GM13976 (cell line): ENCODE measurements around the gene NETO1.

Source experiments
- DNase-seq: peaks from one replicate; pipeline ENCODE4 v3.0.0; 2012; ENCODE audit warnings: low spot score
- in situ Hi-C: fragments of 300-500 bp; cut with MboI; formaldehyde crosslinking; loops from one replicate; pipeline ENCODE4 v1.12.0; 2022; ENCODE audit warnings: low sequenced_read_pairs, mixed read lengths, inconsistent platforms; ENCODE audit not compliant: unreplicated experiment
- TF ChIP-seq, protein P1 (sequence below): IDR thresholded peaks from 2 replicates; pipeline ENCODE4 v1.5.1; 2012; ENCODE audit warnings: borderline replicate concordance, mild to moderate bottlenecking; ENCODE audit not compliant: insufficient read depth; ENCODE audit errors: extremely low read depth, missing control alignments, control extremely low read depth

The NETO1 gene

DNA sequence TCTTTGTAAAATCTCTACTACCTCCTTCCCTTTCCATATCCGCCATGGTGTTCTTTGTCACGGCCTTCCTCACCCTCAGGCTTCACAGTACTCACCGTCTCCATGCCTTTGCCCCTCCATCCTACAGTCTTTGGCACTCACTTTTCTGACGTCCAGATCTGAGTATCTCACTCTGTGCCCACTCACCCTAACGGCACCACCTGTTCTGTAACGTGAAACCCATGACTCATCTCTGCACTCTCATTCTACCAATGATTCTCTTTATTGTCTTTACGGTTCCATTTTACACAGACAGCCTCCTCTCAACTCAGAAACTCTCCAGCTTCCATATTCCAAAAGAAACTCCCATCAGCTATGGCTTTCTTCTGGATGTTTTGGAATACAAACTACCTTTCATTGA, 56.7 kb downstream of the NETO1 start:
- DNase-seq = no peak
- in situ Hi-C loops = no loop called here
- TF ChIP-seq, protein P1, sequence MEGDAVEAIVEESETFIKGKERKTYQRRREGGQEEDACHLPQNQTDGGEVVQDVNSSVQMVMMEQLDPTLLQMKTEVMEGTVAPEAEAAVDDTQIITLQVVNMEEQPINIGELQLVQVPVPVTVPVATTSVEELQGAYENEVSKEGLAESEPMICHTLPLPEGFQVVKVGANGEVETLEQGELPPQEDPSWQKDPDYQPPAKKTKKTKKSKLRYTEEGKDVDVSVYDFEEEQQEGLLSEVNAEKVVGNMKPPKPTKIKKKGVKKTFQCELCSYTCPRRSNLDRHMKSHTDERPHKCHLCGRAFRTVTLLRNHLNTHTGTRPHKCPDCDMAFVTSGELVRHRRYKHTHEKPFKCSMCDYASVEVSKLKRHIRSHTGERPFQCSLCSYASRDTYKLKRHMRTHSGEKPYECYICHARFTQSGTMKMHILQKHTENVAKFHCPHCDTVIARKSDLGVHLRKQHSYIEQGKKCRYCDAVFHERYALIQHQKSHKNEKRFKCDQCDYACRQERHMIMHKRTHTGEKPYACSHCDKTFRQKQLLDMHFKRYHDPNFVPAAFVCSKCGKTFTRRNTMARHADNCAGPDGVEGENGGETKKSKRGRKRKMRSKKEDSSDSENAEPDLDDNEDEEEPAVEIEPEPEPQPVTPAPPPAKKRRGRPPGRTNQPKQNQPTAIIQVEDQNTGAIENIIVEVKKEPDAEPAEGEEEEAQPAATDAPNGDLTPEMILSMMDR = no peak

DNA sequence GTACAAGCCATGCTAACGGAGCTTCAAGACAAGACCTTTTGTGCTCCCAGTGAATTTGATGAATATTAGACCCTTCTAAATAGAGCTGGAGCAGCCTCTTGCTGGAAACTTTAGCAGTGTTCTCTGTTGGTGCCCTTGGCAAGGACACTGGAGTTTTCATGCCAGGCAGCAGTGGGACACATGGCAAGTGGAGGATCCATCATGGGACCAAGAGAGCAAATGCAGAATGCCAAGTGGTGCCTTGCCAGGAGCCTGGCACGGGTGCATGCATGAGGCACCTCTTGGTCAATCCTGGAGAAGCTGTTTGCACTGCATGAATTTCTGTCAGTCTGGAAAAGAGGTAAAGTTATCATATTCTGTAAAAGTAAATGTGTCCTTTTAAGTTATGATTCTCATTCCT, 59.1 kb downstream of the NETO1 start:
- in situ Hi-C loops = no loop called here
- DNase-seq = no peak
- TF ChIP-seq, protein P1 = no peak

DNA sequence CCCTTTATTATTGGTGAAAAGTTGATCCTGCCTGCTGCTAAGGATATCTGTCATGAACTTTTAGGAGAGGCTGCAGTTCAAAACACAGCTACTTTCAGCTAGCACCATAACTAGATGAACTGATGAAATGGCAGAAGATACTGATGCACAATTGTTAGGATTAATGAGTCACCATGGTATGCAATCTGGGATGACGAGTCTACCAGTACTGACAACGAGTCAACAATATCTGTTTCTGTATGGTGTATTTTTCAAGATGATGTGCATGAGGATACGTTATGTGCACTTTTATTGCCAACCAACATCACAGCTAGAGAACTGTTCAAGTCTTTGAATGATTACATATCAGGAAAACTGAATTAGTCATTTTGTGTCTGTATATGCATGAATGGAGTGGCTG, 68.7 kb downstream of the NETO1 start:
- DNase-seq = no peak
- in situ Hi-C loops = no loop called here
- TF ChIP-seq, protein P1 = no peak

DNA sequence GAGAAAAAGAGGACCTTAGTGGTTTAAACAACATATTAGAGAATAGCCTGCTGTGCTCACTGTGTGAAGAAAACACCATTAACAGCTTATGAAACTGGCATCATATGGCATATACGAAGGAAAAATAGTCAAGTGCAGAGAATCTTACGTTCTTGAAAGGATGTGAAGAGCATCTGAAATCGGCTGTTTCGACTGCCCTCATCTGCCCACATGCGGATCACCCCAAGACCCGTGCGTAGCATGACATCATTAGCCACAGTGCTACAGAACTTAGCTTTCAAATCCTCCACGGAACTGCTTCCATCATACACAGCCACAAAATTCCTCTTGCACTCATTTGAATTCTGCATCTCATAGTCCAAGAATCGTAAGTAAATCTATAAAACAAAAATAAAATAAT, 84.3 kb downstream of the NETO1 start:
- TF ChIP-seq, protein P1 = no peak
- DNase-seq = no peak
- in situ Hi-C loops = no loop called here

DNA sequence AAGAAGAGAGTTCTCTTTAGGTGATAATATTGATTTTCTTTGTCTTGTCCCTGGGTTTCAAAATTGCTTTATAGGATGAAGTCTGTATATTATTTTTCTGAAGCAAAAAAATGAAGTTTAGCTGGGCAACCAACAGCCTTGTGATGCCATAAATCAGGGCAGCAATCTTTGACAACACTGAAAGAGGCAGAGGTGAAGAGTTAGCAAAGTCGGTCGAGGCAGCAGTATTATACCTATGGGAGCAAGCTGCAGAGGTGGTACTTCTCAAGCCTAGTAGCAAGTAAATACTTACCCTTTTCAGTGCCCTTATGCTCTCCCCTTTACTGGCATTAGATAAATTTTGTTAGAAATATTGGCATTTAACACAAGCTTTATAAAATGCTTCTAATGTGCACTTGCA, 92.9 kb downstream of the NETO1 start:
- in situ Hi-C loops = loop anchor here (25.0 kb wide), 1 partner anchor 1062 kb away; no protein-coding TSS in a partner anchor
- TF ChIP-seq, protein P1 = no peak
- DNase-seq = no peak

DNA sequence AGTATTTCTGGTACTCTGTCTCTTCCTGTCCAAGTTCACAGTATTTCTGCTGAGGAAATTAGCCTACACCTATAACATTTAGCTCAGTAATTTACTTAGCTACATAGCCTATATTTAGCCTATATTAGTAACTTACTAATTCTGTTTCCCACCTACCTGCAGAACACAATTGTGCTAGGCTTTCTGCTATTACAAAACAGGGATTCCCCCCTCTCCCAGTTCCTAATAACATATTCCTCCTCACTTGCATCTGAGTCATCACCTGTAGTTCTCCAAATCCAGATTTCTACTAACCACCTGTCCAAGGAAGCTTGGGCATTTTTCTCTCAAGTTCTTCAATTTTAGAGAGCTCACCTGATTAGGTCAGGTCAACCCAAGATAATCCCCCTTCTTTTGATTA, 94.9 kb downstream of the NETO1 start:
- no peak for DNase-seq
- TF ChIP-seq, protein P1 = no peak

DNA sequence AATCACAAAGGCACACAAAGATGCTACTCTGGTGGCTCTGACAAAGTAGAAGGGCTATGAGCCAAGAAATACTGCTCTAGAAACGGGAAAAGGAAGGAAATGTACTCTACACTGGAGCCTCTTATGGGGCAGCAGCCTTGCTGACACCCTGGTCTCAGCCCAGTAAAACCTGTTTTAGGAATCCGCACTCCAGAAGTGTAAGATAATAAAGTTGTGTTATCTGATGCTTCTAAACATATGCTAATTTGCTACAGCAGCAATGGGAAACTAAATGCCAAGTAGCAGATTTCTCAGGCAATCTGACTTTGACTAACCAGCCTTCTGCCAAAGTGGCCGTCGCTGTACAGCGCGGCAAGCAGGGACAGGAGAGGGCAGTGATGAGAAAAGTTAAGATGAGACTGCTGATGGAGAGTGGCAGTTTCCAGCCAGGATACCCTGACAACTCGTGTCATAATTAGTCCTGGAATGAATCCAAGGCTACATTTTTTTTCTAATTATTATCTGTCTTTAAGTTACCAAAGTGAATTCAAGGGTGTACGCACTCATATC, 99.0 kb downstream of the NETO1 start:
- TF ChIP-seq, protein P1 = no peak
- in situ Hi-C loops = loop anchor here (25.0 kb wide), 1 partner anchor 1069 kb away; no protein-coding TSS in a partner anchor
- no peak for DNase-seq

More for the DNA sequence above, 94.9 kb downstream of the NETO1 start:
- in situ Hi-C loops = loop anchor here (25.0 kb wide), 1 partner anchor 1064 kb away; no protein-coding TSS in a partner anchor
